GM12801 (cell line): Measurements from ENCODE around the gene NFATC4.

Experiments used
- CTCF ChIP-seq: IDR thresholded peaks from one replicate; pipeline ENCODE4 v1.5.1; 2011; ENCODE audit warnings: control low read depth; ENCODE audit not compliant: insufficient read length; ENCODE audit errors: extremely low read depth

Gene NFATC4

GRCh38 chr14:24364841-24365240, 3.1 kb upstream of the NFATC4 start:
- TF ChIP-seq CTCF: no peak

GRCh38 chr14:24365600-24366412, 2.2 kb upstream of the NFATC4 start:
- TF ChIP-seq CTCF: no peak

- TF ChIP-seq CTCF: no peak
Measured at GRCh38 chr14:24366413-24366720, 1.6 kb upstream of the NFATC4 start.

GRCh38 chr14:24366721-24367513, 1.1 kb upstream of the NFATC4 start:
- TF ChIP-seq CTCF: no peak

GRCh38 chr14:24368212-24368561, 203 bp downstream of the NFATC4 start:
- no peak for TF ChIP-seq CTCF

- TF ChIP-seq CTCF: no peak
Measured at GRCh38 chr14:24368562-24369252, 723 bp downstream of the NFATC4 start.

GRCh38 chr14:24369463-24369862, 1.5 kb downstream of the NFATC4 start:
- no peak for TF ChIP-seq CTCF
